Endothelial cell of umbilical vein (primary cell): ENCODE measurements around the gene SRPX2. TPM values are rescaled to one million over a fixed set of nuclear protein-coding genes. Genes with fewer than 3 reads are reported as not detected.
A peak's percentile ranks its signal among the peaks of the same experiment; 100 is the strongest.

Experiments
- BruUV-seq: library from RNA; stranded (reverse); fragments of 400-500 nt; replicated peaks from 2 replicates; lab custom pipeline; 2021; lab: Mats Ljungman, UMichigan
- CTCF ChIA-PET: fragments of 300-600, 350-600 bp; sonication (Branson Sonifier 250); formaldehyde crosslinking; loops from one replicate; lab custom pipeline; 2021; ENCODE audit warnings: antibody characterized with exemption, inconsistent platforms; lab: Charles Lee
- POLR2A ChIA-PET: fragments of 300-600, 350-600 bp; sonication (Branson Sonifier 250); formaldehyde crosslinking; loops from one replicate; lab custom pipeline; 2021; ENCODE audit warnings: antibody characterized with exemption, inconsistent platforms; lab: Charles Lee
- DNase-seq: peaks from one replicate; pipeline ENCODE4 v3.0.0-alpha.2; 2011; ENCODE audit warnings: low read depth, low spot score
- FAIRE-seq: peaks from 2 replicates; lab custom pipeline; 2011; peaks lifted over from hg19 to GRCh38; lab: Jason Lieb, UNC
- H2AFZ ChIP-seq: 2 replicates; pipeline ENCODE4 v1.6.0; 2012; ENCODE audit warnings: low read depth, low read length, control low read depth, inconsistent platforms
- H3K27ac ChIP-seq: 2 replicates; pipeline ENCODE4 v1.5.1; 2011; ENCODE audit warnings: low read depth, mild to moderate bottlenecking, control low read depth, low read length, moderate library complexity; ENCODE audit not compliant: insufficient read depth
- H3K27me3 ChIP-seq, 2 experiments: 2 replicates each; pipeline versions ENCODE4 v1.6.0 to v1.6.1; 2011; ENCODE audit warnings: low read length in 2 of 2, mixed read lengths in 1 of 2; ENCODE audit not compliant: control insufficient read depth in 2 of 2, insufficient read depth in 2 of 2
- H3K36me3 ChIP-seq, 2 experiments: 2 replicates in 1 of 2; 3 replicates in 1 of 2; pipeline ENCODE4 v1.5.1; 2011; ENCODE audit warnings: low read length in 2 of 2, mild to moderate bottlenecking in 1 of 2, moderate library complexity in 1 of 2; ENCODE audit not compliant: control insufficient read depth in 2 of 2, insufficient read depth in 2 of 2; ENCODE audit errors: extremely low read depth in 1 of 2
- H3K4me1 ChIP-seq: 3 replicates; pipeline ENCODE4 v1.5.1; 2011; ENCODE audit warnings: mild to moderate bottlenecking, low read length; ENCODE audit not compliant: control insufficient read depth, insufficient read depth; ENCODE audit errors: extremely low read depth
- H3K4me2 ChIP-seq: 2 replicates; pipeline ENCODE4 v1.6.1; 2011; ENCODE audit warnings: low read length, control low read depth, mixed read lengths; ENCODE audit not compliant: insufficient read depth
- H3K4me3 ChIP-seq, 3 experiments: fragments of 200-600 bp in 1 of 3; sonication (generic), shearing (Covaris generic) in 1 of 3; replicated peaks in 1 of 3; 2 replicates each; pipeline ENCODE4 v1.5.1; 2011 to 2016; ENCODE audit warnings: control low read depth in 3 of 3, low read length in 3 of 3, mild to moderate bottlenecking in 2 of 3, inconsistent platforms in 1 of 3, low read depth in 1 of 3, moderate library complexity in 1 of 3; ENCODE audit not compliant: insufficient read depth in 1 of 3
- H3K79me2 ChIP-seq: 2 replicates; pipeline ENCODE4 v1.6.0; 2012; ENCODE audit warnings: low read length, inconsistent platforms; ENCODE audit not compliant: control insufficient read depth, insufficient read depth
- H3K9ac ChIP-seq: replicated peaks from 2 replicates; pipeline ENCODE3; 2011; ENCODE audit warnings: low read length, control low read depth; ENCODE audit not compliant: insufficient read depth; ENCODE audit errors: extremely low read depth
- H3K9me1 ChIP-seq: replicated peaks from 3 replicates; pipeline ENCODE4 v1.6.0; 2011; ENCODE audit warnings: mild to moderate bottlenecking, low read length; ENCODE audit not compliant: control insufficient read depth, insufficient read depth; ENCODE audit errors: extremely low read depth
- H3K9me3 ChIP-seq: replicated peaks from 2 replicates; pipeline ENCODE4 v1.5.1; 2012; ENCODE audit warnings: low read length, inconsistent platforms; ENCODE audit not compliant: control insufficient read depth, insufficient read depth
- H4K20me1 ChIP-seq: replicated peaks from 2 replicates; pipeline ENCODE3; 2011; ENCODE audit warnings: mild to moderate bottlenecking, low read length; ENCODE audit not compliant: control insufficient read depth, insufficient read depth; ENCODE audit errors: extremely low read depth
- CTCF ChIP-seq, 2 donors: IDR thresholded peaks; 1 replicate in 1 of 2; 2 replicates in 1 of 2; pipeline ENCODE4 v1.5.1; 2011; ENCODE audit warnings: low read length in 2 of 2, mild to moderate bottlenecking in 2 of 2, moderate library complexity in 2 of 2, control low read depth in 1 of 2, inconsistent platforms in 1 of 2, low read depth in 1 of 2; ENCODE audit not compliant: insufficient read depth in 1 of 2; ENCODE audit errors: extremely low read depth in 1 of 2
- EZH2 ChIP-seq: IDR thresholded peaks from 2 replicates; pipeline ENCODE4 v1.6.1; 2012; ENCODE audit warnings: borderline replicate concordance, low read depth, mild to moderate bottlenecking, moderate library complexity, low read length, inconsistent platforms; ENCODE audit not compliant: severe bottlenecking
- FOS ChIP-seq: IDR thresholded peaks from 2 replicates; pipeline ENCODE4 v1.6.1; 2011; ENCODE audit warnings: mild to moderate bottlenecking, low read length, moderate library complexity, borderline replicate concordance; ENCODE audit not compliant: insufficient read depth
- GATA2 ChIP-seq: IDR thresholded peaks from 2 replicates; pipeline ENCODE4 v1.7.0; 2011; ENCODE audit warnings: low read depth, mild to moderate bottlenecking, moderate library complexity, mixed read lengths, low read length; ENCODE audit not compliant: insufficient read length, insufficient read depth
- JUN ChIP-seq: IDR thresholded peaks from 2 replicates; pipeline ENCODE4 v1.6.1; 2011; ENCODE audit warnings: borderline replicate concordance, low read depth; ENCODE audit not compliant: insufficient read length, insufficient read depth
- MAX ChIP-seq: IDR thresholded peaks from 2 replicates; pipeline ENCODE4 v1.6.1; 2011; ENCODE audit not compliant: insufficient read depth, insufficient read length
- MYC ChIP-seq: IDR thresholded peaks from one replicate; pipeline ENCODE4 v1.6.1; 2011; ENCODE audit warnings: mild to moderate bottlenecking, low read depth, low read length
- POLR2A ChIP-seq: IDR thresholded peaks from 2 replicates; pipeline ENCODE4 v1.6.1; 2012; ENCODE audit warnings: low read depth, mild to moderate bottlenecking, control low read depth, low read length
- POLR2AphosphoS5 ChIP-seq: IDR thresholded peaks from 2 replicates; pipeline ENCODE4 v1.6.1; 2012; ENCODE audit warnings: low read depth, mild to moderate bottlenecking, control low read depth, low read length, moderate library complexity; ENCODE audit not compliant: insufficient read depth
- dilution Hi-C: fragments of 300-500 bp; cut with MboI; formaldehyde crosslinking; loops from one replicate; pipeline ENCODE4 v1.15.0; 2019; ENCODE audit warnings: low sequenced_read_pairs; ENCODE audit not compliant: extremely low pct_ligation_motif_present
- intact Hi-C: fragments of 100-400 bp; cut with micrococcal nuclease; formaldehyde crosslinking; loops from one replicate; pipeline ENCODE4 v1.10.0; 2022
- polyA plus RNA-seq, 4 experiments: library from polyadenylated mRNA; depleted of rRNA in 3 of 4; stranded (reverse) in 3 of 4; unstranded in 1 of 4; fragments of >200 nt; gene quantifications; 2 replicates each; pipeline versions ENCODE4 v1.2.1 to v1.2.3, GENCODE V29; 2011 to 2012; ENCODE audit warnings: missing spikeins in 1 of 4
- total RNA-seq: library from RNA; stranded (reverse); gene quantifications from 2 replicates; pipeline ENCODE4 v1.2.3, GENCODE V29; 2021

The SRPX2 gene
- total and polyA plus RNA-seq, 2 donors (not counting 3 experiments of a cell fraction or from before 2014, with no cell fraction given), result 124 to 265 TPM

- intact Hi-C loops (loop anchor here (1.0 kb wide), 1 partner anchor 9 kb away; no protein-coding TSS in a partner anchor), dilution Hi-C loops (no loop called here)
- Histone ChIP-seq H3K36me3 (peaks cover 6 to 8% of the 10 kb centered on the region in 2 experiments), H3K9me3 (no peaks in the 10 kb centered on the region), H2AFZ (no peak overlapping the region), H3K4me3 (no peak overlapping the region), H4K20me1 (no peaks in the 10 kb centered on the region), H3K9ac (peak overlapping the region; percentile 47), H3K27me3 (no peaks in the 10 kb centered on the region), H3K79me2 (peaks cover 60% of the 10 kb centered on the region), H3K4me2 (peak overlapping the region; percentile 55), H3K4me1 (peaks cover 36% of the 10 kb centered on the region), H3K9me1 (no peaks in the 10 kb centered on the region), H3K27ac (peak overlapping the region; percentile 81)
- ChIA-PET CTCF (interaction anchor here (0.7 to 2.2 kb wide), 5 partner anchors 10 to 109 kb away, joined by 3 to 10 read pairs (median 4); partner anchors contain the start of gene TSPAN6), POLR2A (interaction anchor here (0.6 kb wide), 1 partner anchor 45 kb away, joined by 3 read pairs; no protein-coding TSS in a partner anchor)
- no peak for TF ChIP-seq MAX
- no peak for TF ChIP-seq GATA2
- no peak for TF ChIP-seq POLR2A
- no peak for TF ChIP-seq FOS
- TF ChIP-seq EZH2, result no peak
- no peak for TF ChIP-seq JUN
- TF ChIP-seq MYC, result no peak
- TF ChIP-seq POLR2AphosphoS5, result no peak
- no peak for TF ChIP-seq CTCF (IDR thresholded peaks at IDR 0.05; ENCODE audit: extremely low read depth in 1 of 2, insufficient read depth in 1 of 2, low read depth in 1 of 2, low read length in 2 of 2)
- DNase-seq (no peak), FAIRE-seq (peak; percentile 4)
- BruUV-seq, result TSS peak; percentile 55
These were observed 15.6 kb downstream of the SRPX2 start for GRCh38 chrX:100659431-100660137.
